Epithelial cell of proximal tubule (primary cell): Measurements from ENCODE around the gene GMNN. TPM values are rescaled to one million over a fixed set of nuclear protein-coding genes. Genes with fewer than 3 reads are reported as not detected.

Experiments used
- DNase-seq: peaks from one replicate; pipeline ENCODE4 v3.0.0-alpha.2; 2011; ENCODE audit warnings: low read depth
- H3K4me3 ChIP-seq: 2 replicates; pipeline ENCODE4 v1.5.1; 2011; ENCODE audit warnings: low read depth, mild to moderate bottlenecking, low read length
- CTCF ChIP-seq: conservative IDR thresholded peaks from 2 replicates; pipeline ENCODE4 v1.5.1; 2012; ENCODE audit warnings: low read depth, mild to moderate bottlenecking, low read length
- total RNA-seq: library from RNA; depleted of rRNA; stranded (reverse); fragments of >200 nt; gene quantifications from 2 replicates; pipeline ENCODE4 v1.2.3, GENCODE V29; 2015

GMNN gene
- total RNA-seq, 1 donor from 2014 or later, result 65.3 TPM

- TF ChIP-seq CTCF, result no peak
- no peak overlapping the region for H3K4me3 ChIP-seq
- no peak for DNase-seq
Measured at GRCh38 chr6:24809728-24810127, 35.0 kb downstream of the GMNN start.

DNA sequence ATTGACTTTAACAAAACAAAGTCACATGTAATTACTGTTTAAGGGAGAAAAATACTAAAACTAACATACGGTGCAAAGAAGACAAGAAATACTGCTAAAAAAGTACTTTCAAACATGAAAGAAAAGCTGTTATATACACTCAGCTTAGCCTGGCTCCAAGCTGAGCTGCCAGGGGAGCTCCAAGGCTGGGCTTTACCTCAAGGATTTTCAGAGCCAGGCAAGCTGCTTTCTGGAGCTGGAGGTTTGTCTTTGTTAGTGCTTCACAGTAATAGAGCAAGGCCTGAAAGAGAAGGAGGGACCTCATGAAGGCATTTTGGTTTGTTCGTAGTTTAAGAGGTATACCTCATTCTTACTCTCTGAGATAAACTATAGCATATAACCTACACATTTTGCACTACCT, 43.6 kb downstream of the GMNN start:
- no peak for TF ChIP-seq CTCF
- no peak overlapping the region for H3K4me3 ChIP-seq

DNA sequence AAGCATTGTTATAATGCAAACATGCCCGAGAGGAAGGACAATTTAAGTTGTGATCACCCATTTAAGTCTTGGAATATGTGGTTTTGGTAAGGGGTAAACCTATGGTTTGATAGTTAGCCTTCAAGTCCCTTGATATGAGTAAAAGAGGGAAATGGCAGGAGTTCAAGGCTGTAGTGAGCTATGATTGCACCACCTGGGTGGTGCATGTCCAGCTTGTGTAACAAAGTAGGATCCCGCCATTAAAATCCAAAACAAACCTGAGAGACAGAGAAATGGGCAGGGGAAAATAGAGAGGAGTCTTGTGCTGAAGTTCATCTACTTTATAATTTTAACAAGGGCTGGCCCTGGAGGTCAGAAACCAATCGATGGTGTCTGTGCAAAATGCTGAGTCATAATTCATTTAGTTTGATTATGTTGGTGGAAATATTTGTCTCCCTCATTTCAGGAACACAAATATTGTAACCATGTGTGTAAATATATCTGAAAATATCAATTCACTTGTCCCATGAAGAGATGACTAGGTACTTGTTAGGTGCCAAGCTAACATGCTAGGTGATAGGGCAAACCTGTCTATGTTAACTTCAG, 47.2 kb downstream of the GMNN start:
- TF ChIP-seq CTCF, result no peak
- no peak for DNase-seq
- H3K4me3 ChIP-seq, result no peak overlapping the region

More for the DNA sequence above, 43.6 kb downstream of the GMNN start:
- no peak for DNase-seq

DNA sequence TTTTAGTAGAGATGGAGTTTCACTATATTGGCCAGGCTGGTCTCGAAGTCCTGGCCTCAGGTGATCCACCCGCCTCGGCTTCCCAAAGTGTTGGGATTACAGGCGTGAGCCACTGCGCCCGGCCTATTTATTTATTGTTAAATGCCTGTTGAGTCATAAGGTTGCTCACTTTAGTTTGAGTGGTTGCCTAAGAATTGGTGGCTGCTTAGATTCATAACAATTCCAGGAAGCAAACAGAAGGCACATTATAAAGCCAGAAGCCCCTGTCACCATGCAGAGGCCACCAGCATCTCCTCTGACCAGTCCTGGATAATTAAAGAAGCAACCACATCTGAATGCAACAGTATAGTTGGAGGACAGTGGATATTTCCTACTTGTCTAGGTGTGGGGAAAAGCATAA, 48.0 kb downstream of the GMNN start:
- H3K4me3 ChIP-seq, result no peak overlapping the region
- TF ChIP-seq CTCF, result no peak
- no peak for DNase-seq

DNA sequence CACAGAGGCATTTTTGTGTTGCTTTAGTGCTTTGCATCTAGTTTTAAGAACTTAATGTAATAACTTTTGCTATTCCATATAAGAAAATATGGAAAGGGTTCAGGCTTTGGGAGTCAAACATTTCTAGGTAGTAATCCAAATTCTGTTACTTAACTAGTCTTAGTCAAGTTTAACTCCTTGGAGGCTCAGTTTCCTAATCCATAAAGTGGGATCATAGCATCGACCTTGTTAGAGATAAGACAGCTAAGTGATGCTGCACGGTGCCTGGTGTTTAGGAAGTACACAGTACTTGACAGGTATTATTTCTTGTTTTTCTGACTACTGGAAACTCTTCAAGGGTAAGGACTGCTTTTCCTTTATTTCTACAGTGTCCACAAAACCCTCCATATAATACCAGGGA, 48.4 kb downstream of the GMNN start:
- no peak for TF ChIP-seq CTCF
- DNase-seq, result no peak
- H3K4me3 ChIP-seq, result no peak overlapping the region

DNA sequence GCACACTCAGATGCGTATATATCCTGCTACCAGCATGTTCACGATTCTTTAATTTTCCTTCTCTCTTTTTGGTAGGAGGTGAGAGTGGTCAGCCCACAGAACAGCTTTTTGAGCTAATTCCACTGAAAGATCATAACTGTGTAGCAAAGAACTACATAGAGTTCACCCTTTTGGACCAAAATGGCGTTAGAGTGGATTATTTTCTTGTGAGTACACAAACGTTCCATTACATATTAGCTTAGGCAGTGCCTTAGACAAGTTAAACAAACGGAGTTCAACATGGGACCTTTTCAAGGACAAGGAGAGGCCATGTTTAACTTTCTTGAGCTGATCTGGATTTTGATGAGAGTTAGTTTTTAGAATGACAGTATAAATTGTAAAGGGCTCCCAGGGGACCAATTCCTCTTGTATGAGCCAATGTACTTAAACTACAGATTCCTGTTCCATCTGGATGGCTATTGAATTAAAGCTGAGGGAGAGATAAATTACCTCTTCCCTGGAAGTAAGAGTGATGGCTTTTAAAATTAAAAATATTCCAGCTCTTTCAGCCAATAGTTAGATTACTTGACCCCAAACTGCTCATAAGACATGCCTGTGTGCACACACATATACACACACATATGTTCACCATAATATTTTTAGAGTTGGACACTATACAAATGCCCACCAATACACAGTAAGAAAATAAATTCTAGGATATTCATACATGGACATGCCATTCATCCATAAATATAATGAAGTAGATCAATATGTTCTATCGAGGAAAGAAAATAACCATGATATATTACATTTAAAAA, 49.6 kb downstream of the GMNN start:
- TF ChIP-seq CTCF, result no peak
- no peak overlapping the region for H3K4me3 ChIP-seq
- DNase-seq, result no peak
